HG03066 (cell line): ENCODE measurements around the gene RPS6KA6.
A peak's percentile ranks its signal among the peaks of the same experiment; 100 is the strongest.
"Not testable (repeated sequence)": the region's sequence is repeated elsewhere in the genome, so short reads cannot be mapped to it uniquely, and the experiment has no call there.

ENCODE experiments used
- ATAC-seq: cut with Tn5 transposase; IDR thresholded peaks from one replicate; pipeline ENCODE4 v1.9.1; 2021; ENCODE audit warnings: low read depth; ENCODE audit not compliant: unreplicated experiment

Gene RPS6KA6

GRCh38 chrX:84168095-84168494, 19.9 kb downstream of the RPS6KA6 start:
- ATAC-seq, result no peak

- no peak for ATAC-seq
Measured at GRCh38 chrX:84165711-84166110, 22.3 kb downstream of the RPS6KA6 start.

GRCh38 chrX:84162401-84162800, 25.6 kb downstream of the RPS6KA6 start:
- no peak for ATAC-seq

GRCh38 chrX:84161641-84162040, 26.4 kb downstream of the RPS6KA6 start:
- no peak for ATAC-seq

GRCh38 chrX:84160736-84161135, 27.3 kb downstream of the RPS6KA6 start:
- no peak for ATAC-seq

- no peak for ATAC-seq
Measured at GRCh38 chrX:84156821-84157220, 31.2 kb downstream of the RPS6KA6 start.

GRCh38 chrX:84155938-84156337, 32.1 kb downstream of the RPS6KA6 start:
- ATAC-seq, result no peak

- ATAC-seq, result no peak
Measured at GRCh38 chrX:84153538-84153937, 34.5 kb downstream of the RPS6KA6 start.

- ATAC-seq, result no peak
Measured at GRCh38 chrX:84144991-84145390, 43.0 kb downstream of the RPS6KA6 start.

- no peak for ATAC-seq
Measured at GRCh38 chrX:84144281-84144680, 43.7 kb downstream of the RPS6KA6 start.

GRCh38 chrX:84133023-84133422, 55.0 kb downstream of the RPS6KA6 start:
- ATAC-seq, result no peak

- ATAC-seq, result no peak
Measured at GRCh38 chrX:84123585-84123984, 64.4 kb downstream of the RPS6KA6 start.

GRCh38 chrX:84118769-84119168, 69.2 kb downstream of the RPS6KA6 start:
- no peak for ATAC-seq

GRCh38 chrX:84118315-84118714, 69.7 kb downstream of the RPS6KA6 start:
- ATAC-seq, result no peak

- ATAC-seq, result no peak
Measured at GRCh38 chrX:84108584-84108983, 79.4 kb downstream of the RPS6KA6 start.

- no peak for ATAC-seq
Measured at GRCh38 chrX:84099120-84099519, 88.9 kb downstream of the RPS6KA6 start.

GRCh38 chrX:84079479-84080197, 108.4 kb downstream of the RPS6KA6 start:
- ATAC-seq, result not testable (repeated sequence)

GRCh38 chrX:84078991-84079390, 109.0 kb downstream of the RPS6KA6 start:
- ATAC-seq, result no peak

GRCh38 chrX:84064814-84065213, 123.2 kb downstream of the RPS6KA6 start:
- no peak for ATAC-seq

GRCh38 chrX:84064164-84064563, 123.8 kb downstream of the RPS6KA6 start:
- ATAC-seq, result no peak

GRCh38 chrX:84047339-84047738, 140.7 kb downstream of the RPS6KA6 start:
- no peak for ATAC-seq

- peak; percentile 80 for ATAC-seq
Measured at GRCh38 chrX:84046403-84046984, 141.5 kb downstream of the RPS6KA6 start.
